ENCODE data around the gene PDS5B. TPM values are rescaled to one million over a fixed set of nuclear protein-coding genes. Genes with fewer than 3 reads are reported as not detected.

The PDS5B gene
- total RNA-seq, 6 experiments from 2014 or later = 11.9 to 14.2 (median 12.5) TPM

DNA sequence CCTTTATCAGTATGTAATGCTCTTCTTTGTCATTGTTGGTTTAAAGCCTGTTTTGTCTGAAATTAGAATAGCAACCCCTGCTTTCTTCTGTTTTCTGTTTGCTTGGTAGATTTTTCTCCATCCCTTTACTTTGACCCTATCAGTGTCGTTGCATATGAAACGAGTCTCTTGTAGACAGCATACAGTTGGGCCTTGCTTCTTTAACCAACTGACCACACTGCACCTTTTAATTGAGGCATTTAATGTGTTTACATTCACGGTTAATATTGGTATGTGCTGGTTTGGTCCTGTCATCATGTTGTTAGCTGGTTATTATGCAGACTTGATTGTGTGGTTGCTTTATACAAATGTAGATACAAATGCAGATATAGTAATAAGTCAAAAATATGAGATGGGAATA lies 71.1 kb downstream of the PDS5B start:
- intact Hi-C loops (cut with DNase I) = no loop called here
- H3K4me1 ChIP-seq = peaks cover 0 to 10% (median 0%) of the 10 kb centered on the region in 4 donors
- WGBS (ENCODE audit: insufficient coverage, low coverage, low lambda C conversion rate, missing lambda C conversion rate) = 96% methylated on average over 3 of the region's 3 CpGs
- DNase-seq (no peak), ATAC-seq (no peak)
- no peak overlapping the region for H3K27ac ChIP-seq
- no peak overlapping the region for H3K4me3 ChIP-seq
- H3K27me3 ChIP-seq = no peaks in the 10 kb centered on the region
- no peak for TF ChIP-seq POLR2A (IDR thresholded peaks at IDR 0.05)
- TF ChIP-seq, protein P1, sequence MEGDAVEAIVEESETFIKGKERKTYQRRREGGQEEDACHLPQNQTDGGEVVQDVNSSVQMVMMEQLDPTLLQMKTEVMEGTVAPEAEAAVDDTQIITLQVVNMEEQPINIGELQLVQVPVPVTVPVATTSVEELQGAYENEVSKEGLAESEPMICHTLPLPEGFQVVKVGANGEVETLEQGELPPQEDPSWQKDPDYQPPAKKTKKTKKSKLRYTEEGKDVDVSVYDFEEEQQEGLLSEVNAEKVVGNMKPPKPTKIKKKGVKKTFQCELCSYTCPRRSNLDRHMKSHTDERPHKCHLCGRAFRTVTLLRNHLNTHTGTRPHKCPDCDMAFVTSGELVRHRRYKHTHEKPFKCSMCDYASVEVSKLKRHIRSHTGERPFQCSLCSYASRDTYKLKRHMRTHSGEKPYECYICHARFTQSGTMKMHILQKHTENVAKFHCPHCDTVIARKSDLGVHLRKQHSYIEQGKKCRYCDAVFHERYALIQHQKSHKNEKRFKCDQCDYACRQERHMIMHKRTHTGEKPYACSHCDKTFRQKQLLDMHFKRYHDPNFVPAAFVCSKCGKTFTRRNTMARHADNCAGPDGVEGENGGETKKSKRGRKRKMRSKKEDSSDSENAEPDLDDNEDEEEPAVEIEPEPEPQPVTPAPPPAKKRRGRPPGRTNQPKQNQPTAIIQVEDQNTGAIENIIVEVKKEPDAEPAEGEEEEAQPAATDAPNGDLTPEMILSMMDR (IDR thresholded peaks at IDR 0.05) = no peak
- no peaks in the 10 kb centered on the region for H3K36me3 ChIP-seq
- H3K9me3 ChIP-seq = no peaks in the 10 kb centered on the region

DNA sequence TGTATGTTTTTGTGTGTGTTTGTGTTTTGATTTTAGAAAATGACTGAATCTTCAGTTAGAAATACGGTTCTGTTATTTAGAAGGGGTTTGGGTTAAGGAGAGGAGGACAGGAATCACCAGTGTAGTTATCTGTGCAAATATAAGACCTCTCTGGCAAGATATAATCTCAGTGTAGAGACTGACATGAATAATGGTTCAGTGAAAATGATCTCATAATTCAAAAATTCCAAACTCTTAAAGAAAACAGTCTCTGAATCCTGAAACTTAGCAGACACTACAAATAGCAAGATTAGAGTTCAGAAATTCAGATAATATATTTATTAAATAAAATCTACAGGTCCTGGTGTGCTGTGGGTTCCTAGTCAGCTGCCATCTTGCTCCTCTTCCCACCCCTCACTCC lies 73.5 kb downstream of the PDS5B start:
- Histone ChIP-seq H3K4me1 (peaks cover 0 to 10% (median 0%) of the 10 kb centered on the region in 4 donors), H3K4me3 (no peak overlapping the region), H3K27ac (no peak overlapping the region), H3K27me3 (no peaks in the 10 kb centered on the region), H3K36me3 (no peaks in the 10 kb centered on the region), H3K9me3 (no peaks in the 10 kb centered on the region)
- intact Hi-C loops (cut with DNase I) = no loop called here
- ATAC-seq = no peak
- WGBS (ENCODE audit: insufficient coverage, low coverage, low lambda C conversion rate, missing lambda C conversion rate) = 60% methylated on average over 1 of the region's 1 CpG
- no peak for DNase-seq
- TF ChIP-seq, protein P1 (IDR thresholded peaks at IDR 0.05) = no peak
- no peak for TF ChIP-seq POLR2A (IDR thresholded peaks at IDR 0.05)

DNA sequence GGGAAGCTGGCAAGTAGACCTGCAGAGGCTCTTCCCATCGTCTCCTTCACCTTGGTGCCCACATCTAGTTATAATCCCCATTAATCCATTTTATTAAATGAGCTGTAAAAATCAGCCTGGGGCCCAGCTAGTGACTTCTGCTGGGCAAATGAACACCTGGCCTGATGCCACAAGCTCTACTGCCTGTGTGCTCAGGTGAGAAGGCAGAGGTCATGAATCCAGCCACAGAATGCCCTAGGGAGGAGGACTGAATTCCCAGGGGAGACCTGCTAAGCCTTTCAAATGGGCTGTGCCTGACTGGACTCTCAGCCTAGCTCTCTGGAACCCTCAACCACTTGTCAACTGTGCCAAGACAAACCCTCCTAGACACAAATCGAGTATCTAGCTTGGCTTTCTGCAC lies 74.0 kb downstream of the PDS5B start:
- Histone ChIP-seq H3K9me3 (no peaks in the 10 kb centered on the region), H3K27ac (no peak overlapping the region), H3K36me3 (no peaks in the 10 kb centered on the region), H3K4me3 (no peak overlapping the region), H3K4me1 (peaks cover 0 to 10% (median 0%) of the 10 kb centered on the region in 4 donors), H3K27me3 (no peaks in the 10 kb centered on the region)
- TF ChIP-seq, protein P1 (IDR thresholded peaks at IDR 0.05) = no peak
- no peak for TF ChIP-seq POLR2A (IDR thresholded peaks at IDR 0.05)
- 60% methylated on average over 1 of the region's 2 CpGs for WGBS (ENCODE audit: insufficient coverage, low coverage, low lambda C conversion rate, missing lambda C conversion rate)
- intact Hi-C loops (cut with DNase I) = no loop called here
- ATAC-seq (peak; percentile 96 to 100 (median 99)), DNase-seq (peak; percentile 74 to 84 (median 78))

DNA sequence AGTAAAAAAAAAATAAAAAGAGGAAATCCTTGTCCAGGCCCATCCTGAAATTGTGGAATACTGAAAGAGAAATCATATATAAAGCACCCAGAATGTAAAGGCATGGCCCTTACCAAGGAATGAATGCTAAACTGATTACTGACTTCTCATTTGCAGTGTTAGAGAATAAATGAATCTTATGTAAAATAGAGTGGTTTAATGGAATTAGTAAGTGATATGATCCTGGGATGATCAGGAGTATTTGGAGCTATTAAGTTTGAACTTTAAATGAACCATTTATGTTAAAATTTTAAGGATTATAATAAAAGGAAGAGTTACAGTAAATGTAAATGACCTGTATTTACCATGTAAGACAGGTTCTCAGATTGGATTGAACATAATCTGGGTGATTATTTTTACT lies 75.4 kb downstream of the PDS5B start:
- no peak for TF ChIP-seq POLR2A (IDR thresholded peaks at IDR 0.05)
- TF ChIP-seq, protein P1 (IDR thresholded peaks at IDR 0.05) = no peak
- H3K9me3 ChIP-seq = no peaks in the 10 kb centered on the region
- intact Hi-C loops (cut with DNase I) = no loop called here

DNA sequence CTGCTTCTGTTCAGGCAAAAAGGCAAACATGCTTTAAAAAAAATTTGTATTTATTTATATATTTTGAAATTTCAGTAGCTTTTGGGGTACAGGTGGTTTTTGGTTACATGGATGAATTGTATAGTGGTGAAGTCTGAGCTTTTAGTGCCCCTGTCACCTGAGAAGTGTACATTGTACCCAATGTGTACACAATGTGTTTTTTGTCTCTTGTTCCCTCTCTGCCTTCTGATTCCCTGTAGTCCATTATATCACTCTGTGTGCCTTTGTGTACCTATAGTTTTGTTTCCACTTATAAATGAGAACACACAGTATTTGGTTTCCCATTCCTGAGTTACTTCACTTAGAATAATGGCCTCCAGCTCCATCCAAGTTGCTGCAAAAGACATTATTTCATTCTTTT lies 77.4 kb downstream of the PDS5B start:
- intact Hi-C loops (cut with DNase I) = no loop called here
- no peaks in the 10 kb centered on the region for H3K9me3 ChIP-seq
- TF ChIP-seq, protein P1 (IDR thresholded peaks at IDR 0.05) = no peak
- no peak for TF ChIP-seq POLR2A (IDR thresholded peaks at IDR 0.05)
- no peak for ATAC-seq
- no peak overlapping the region for H3K4me3 ChIP-seq
- DNase-seq = no peak
- H3K36me3 ChIP-seq = no peaks in the 10 kb centered on the region
- H3K27me3 ChIP-seq = no peaks in the 10 kb centered on the region
- H3K27ac ChIP-seq = no peak overlapping the region
- peaks cover 0 to 10% (median 0%) of the 10 kb centered on the region in 4 donors for H3K4me1 ChIP-seq

More for the DNA sequence above, 75.4 kb downstream of the PDS5B start:
- ATAC-seq (no peak), DNase-seq (no peak)
- Histone ChIP-seq H3K4me1 (peaks cover 0 to 10% (median 0%) of the 10 kb centered on the region in 4 donors), H3K4me3 (no peak overlapping the region), H3K27ac (no peak overlapping the region), H3K36me3 (no peaks in the 10 kb centered on the region), H3K27me3 (no peaks in the 10 kb centered on the region)
